OCI-LY3 (cell line): Measurements from ENCODE around the gene ADAT2.

Experiments used
- H2AFZ ChIP-seq: fragments of 200-600, 300-600 bp; shearing (Covaris generic); 2 replicates; pipeline ENCODE4 v1.6.0; 2014; ENCODE audit warnings: antibody characterized with exemption, low read depth, low read length
- H3K27ac ChIP-seq: fragments of 200-600, 300-600 bp; sonication (generic); 2 replicates; pipeline ENCODE4 v1.5.1; 2014; ENCODE audit warnings: mild to moderate bottlenecking, low read length, moderate library complexity, mixed read lengths
- H3K27me3 ChIP-seq: fragments of 200-600, 300-600 bp; sonication (generic); 2 replicates; pipeline ENCODE4 v1.6.1; 2014; ENCODE audit warnings: low read depth, low read length, mixed read lengths
- H3K36me3 ChIP-seq: fragments of 200-600, 300-600 bp; sonication (generic); replicated peaks from 2 replicates; pipeline ENCODE3; 2014; ENCODE audit warnings: low read depth, low read length, mixed read lengths
- H3K4me1 ChIP-seq: fragments of 300-600, 200-600 bp; sonication (generic); 2 replicates; pipeline ENCODE4 v1.6.1; 2014; ENCODE audit warnings: low read length, mixed read lengths
- H3K4me2 ChIP-seq: fragments of 200-600, 300-600 bp; sonication (generic); 2 replicates; pipeline ENCODE4 v1.6.1; 2014; ENCODE audit warnings: low read length, mixed read lengths
- H3K4me3 ChIP-seq: fragments of 300-600, 200-600 bp; sonication (generic); 2 replicates; pipeline ENCODE4 v1.5.1; 2014; ENCODE audit warnings: antibody characterized with exemption, mild to moderate bottlenecking, low read length, moderate library complexity
- H3K79me2 ChIP-seq: fragments of 300-600, 200-600 bp; shearing (Covaris generic); 2 replicates; pipeline ENCODE4 v1.6.1; 2014; ENCODE audit warnings: mild to moderate bottlenecking, low read length, mixed read lengths
- H3K9ac ChIP-seq: fragments of 300-600, 200-600 bp; shearing (Covaris generic); 2 replicates; pipeline ENCODE4 v1.6.0; 2014; ENCODE audit warnings: mild to moderate bottlenecking, low read length, moderate library complexity
- H3K9me3 ChIP-seq: fragments of 200-600, 300-600 bp; shearing (Covaris generic); 2 replicates; pipeline ENCODE4 v1.6.1; 2014; ENCODE audit warnings: low read length, mixed read lengths; ENCODE audit not compliant: insufficient read depth
- H4K20me1 ChIP-seq: fragments of 200-600, 300-600 bp; sonication (generic); 2 replicates; pipeline ENCODE4 v1.6.1; 2016; ENCODE audit warnings: low read length, mixed read lengths; ENCODE audit not compliant: insufficient read depth
- CTCF ChIP-seq: fragments of 200-600, 300-600 bp; sonication (generic); IDR thresholded peaks from 2 replicates; pipeline ENCODE4 v1.5.1; 2014; ENCODE audit warnings: antibody characterized with exemption, low read length, low read depth
- EZH2phosphoT487 ChIP-seq: fragments of 200-600 bp; shearing (Covaris generic); IDR thresholded peaks from 2 replicates; pipeline ENCODE4 v1.6.1; 2018; ENCODE audit warnings: antibody characterized with exemption, mixed run types, low read depth

ADAT2 gene

GRCh38 chr6:143490244-143490643 is 39.7 kb upstream of the ADAT2 start:
- Histone ChIP-seq H3K79me2 (no peaks in the 10 kb centered on the region), H3K27ac (no peak overlapping the region), H4K20me1 (no peaks in the 10 kb centered on the region), H3K9me3 (no peaks in the 10 kb centered on the region), H3K9ac (no peak overlapping the region), H3K4me1 (no peaks in the 10 kb centered on the region), H3K36me3 (no peaks in the 10 kb centered on the region), H3K4me2 (no peak overlapping the region), H2AFZ (no peak overlapping the region), H3K4me3 (no peak overlapping the region), H3K27me3 (no peaks in the 10 kb centered on the region)
- TF ChIP-seq EZH2phosphoT487 (no peak), CTCF (no peak)

DNA sequence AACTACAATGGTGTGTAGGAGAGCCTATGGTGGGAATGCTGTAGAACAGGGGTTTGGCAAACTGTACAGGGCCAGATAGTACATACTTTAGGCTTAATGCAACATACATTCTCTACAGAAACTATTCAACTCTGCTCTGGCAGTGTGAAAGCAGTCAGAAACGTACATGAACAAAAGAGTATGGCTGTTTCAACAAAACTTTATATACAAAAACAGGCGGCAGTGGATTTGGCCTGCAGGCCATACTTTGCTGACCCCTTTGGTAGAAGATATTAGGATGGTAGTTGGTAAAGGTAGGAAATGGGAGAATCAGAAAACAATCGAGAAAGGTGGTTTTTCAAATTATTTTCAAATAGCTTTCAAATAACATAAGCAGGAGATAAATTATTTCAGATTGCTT is 36.3 kb upstream of the ADAT2 start:
- Histone ChIP-seq H3K79me2 (no peaks in the 10 kb centered on the region), H4K20me1 (no peaks in the 10 kb centered on the region), H3K4me2 (no peak overlapping the region), H3K4me1 (no peaks in the 10 kb centered on the region), H3K4me3 (no peak overlapping the region), H3K9ac (no peak overlapping the region), H3K27me3 (no peaks in the 10 kb centered on the region), H2AFZ (no peak overlapping the region), H3K36me3 (no peaks in the 10 kb centered on the region), H3K9me3 (no peaks in the 10 kb centered on the region), H3K27ac (no peak overlapping the region)
- TF ChIP-seq EZH2phosphoT487: no peak
- no peak for TF ChIP-seq CTCF

DNA sequence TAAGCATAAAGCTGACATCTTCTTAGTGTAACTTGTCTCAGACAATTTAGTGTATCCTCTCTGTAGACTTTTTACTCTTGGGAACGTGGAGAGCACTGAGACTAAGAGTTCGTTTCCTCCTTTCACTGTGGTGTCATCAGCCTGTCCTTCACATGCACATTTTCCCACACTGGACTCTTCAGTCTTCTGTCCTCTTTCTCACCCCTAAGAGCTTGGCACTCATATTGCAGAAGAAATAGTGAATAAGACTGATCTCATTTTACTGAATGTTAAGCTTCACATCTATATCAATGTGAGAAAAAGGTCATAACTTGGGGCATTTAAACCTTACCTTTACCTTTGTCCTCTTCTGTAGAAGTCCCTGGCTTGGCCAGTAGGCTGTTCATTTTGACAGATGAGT is 35.5 kb upstream of the ADAT2 start:
- no peaks in the 10 kb centered on the region for H3K79me2 ChIP-seq
- no peaks in the 10 kb centered on the region for H3K36me3 ChIP-seq
- H3K4me2 ChIP-seq: no peak overlapping the region
- no peaks in the 10 kb centered on the region for H3K9me3 ChIP-seq
- no peak for TF ChIP-seq EZH2phosphoT487
- TF ChIP-seq CTCF: no peak
- H3K27me3 ChIP-seq: no peaks in the 10 kb centered on the region
- no peak overlapping the region for H2AFZ ChIP-seq
- no peak overlapping the region for H3K4me3 ChIP-seq
- no peaks in the 10 kb centered on the region for H3K4me1 ChIP-seq
- H3K9ac ChIP-seq: no peak overlapping the region
- no peak overlapping the region for H3K27ac ChIP-seq
- H4K20me1 ChIP-seq: no peaks in the 10 kb centered on the region

DNA sequence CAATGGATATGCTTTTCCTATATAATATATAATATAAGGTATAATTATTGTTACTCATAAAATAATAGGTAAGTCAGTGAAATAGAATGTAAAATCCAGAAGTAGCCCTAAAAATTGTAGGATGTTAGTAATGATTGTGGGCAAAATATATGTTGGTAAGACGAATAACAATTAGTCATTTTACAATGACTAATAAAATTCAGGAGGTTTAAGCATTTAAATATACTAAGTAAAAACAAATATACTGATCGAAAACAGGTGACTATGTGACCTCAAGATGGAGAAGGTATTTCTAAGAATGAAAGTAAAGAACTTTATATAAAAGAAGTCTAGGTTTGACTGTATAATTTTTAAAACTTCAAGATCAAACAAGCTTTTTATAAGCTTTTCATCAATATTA is 32.1 kb upstream of the ADAT2 start:
- TF ChIP-seq EZH2phosphoT487 (no peak), CTCF (no peak)
- no peak overlapping the region for H2AFZ ChIP-seq

More for the DNA sequence above, 32.1 kb upstream of the ADAT2 start:
- Histone ChIP-seq H3K36me3 (peaks cover 8% of the 10 kb centered on the region), H3K4me1 (peaks cover 20% of the 10 kb centered on the region), H3K4me2 (no peak overlapping the region), H3K27ac (no peak overlapping the region), H3K9ac (no peak overlapping the region), H4K20me1 (no peaks in the 10 kb centered on the region), H3K79me2 (no peaks in the 10 kb centered on the region), H3K4me3 (no peak overlapping the region), H3K9me3 (no peaks in the 10 kb centered on the region), H3K27me3 (no peaks in the 10 kb centered on the region)
